Adrenal gland (tissue), 12 donors: ENCODE measurements around the gene MICB. TPM values are rescaled to one million over a fixed set of nuclear protein-coding genes. Genes with fewer than 3 reads are reported as not detected.

ENCODE experiments used
- DNase-seq, 7 donors: peaks; one replicate each; pipeline ENCODE4 v3.0.0-alpha.2; 2019 to 2020
- H3K27ac ChIP-seq, 5 donors: fragments of 200-600 bp; sonication (generic) in 4 of 5; 1 replicate in 3 of 5; 2 replicates in 2 of 5; pipeline versions ENCODE4 v1.5.1 to v1.8.0; 2016 to 2020; ENCODE audit warnings: mild to moderate bottlenecking in 1 of 5
- H3K27me3 ChIP-seq: fragments of 200-600 bp; 2 replicates; pipeline ENCODE4 v1.8.0; 2021
- H3K36me3 ChIP-seq, 2 donors: fragments of 200-600 bp; replicated peaks in 1 of 2; 1 replicate in 1 of 2; 2 replicates in 1 of 2; pipeline versions ENCODE4 v1.5.1 to v1.8.0; 2018 to 2022
- H3K4me1 ChIP-seq, 2 donors: fragments of 200-600 bp; replicated peaks in 1 of 2; 1 replicate in 1 of 2; 2 replicates in 1 of 2; pipeline versions ENCODE4 v1.5.1 to v1.8.0; 2018 to 2021
- H3K4me3 ChIP-seq, 4 donors: fragments of 200-600 bp; sonication (generic) in 3 of 4; one replicate each; pipeline ENCODE4 v1.5.1; 2016 to 2018
- H3K9me3 ChIP-seq, 3 donors: fragments of 200-600 bp; sonication (generic) in 1 of 3; replicated peaks in 1 of 3; 1 replicate in 2 of 3; 2 replicates in 1 of 3; pipeline versions ENCODE4 v1.5.1 to v1.8.0; 2016 to 2021
- POLR2A ChIP-seq, 2 donors: fragments of 450-650 bp; IDR thresholded peaks; one replicate each; pipeline ENCODE4 v1.6.1; 2017; ENCODE audit warnings: antibody characterized with exemption in 2 of 2, mild to moderate bottlenecking in 2 of 2, moderate library complexity in 1 of 2
- WGBS, 4 donors: extraction: QIAGEN DNeasy Blood & Tissue Kit in 2 of 4; methylation state at CpG; one replicate each; pipeline versions ENCODE4 v1.1.5 to v1.1.7; 2013 to 2017; 5-methylcytosine and 5-hydroxymethylcytosine counted together
- intact Hi-C, 2 donors: fragments of 100-400 bp; cut with DNase I; formaldehyde crosslinking; loops; one replicate each; pipeline versions ENCODE4 v1.14.1 to v1.15.0; 2022 to 2023
- polyA plus RNA-seq, 3 donors: library from polyadenylated mRNA; stranded (reverse); fragments of 200-250 nt in 2 of 3; fragments of 350-450 nt in 1 of 3; fragmentation: Illumina TruSeq in 1 of 3; extraction: RNeasy Lipid Tissue Mini Kit (QIAGEN cat#74804) in 1 of 3; gene quantifications; one replicate each; pipeline ENCODE4 v1.2.3, GENCODE V29; 2013 to 2014
- total RNA-seq, 9 donors: library from RNA; depleted of rRNA in 4 of 9; stranded (reverse); fragments of >200 nt in 4 of 9; fragments of 120-200 nt in 1 of 9; fragmentation: NEBNext Ultra II Directional in 1 of 9; extraction: Animal tissue kit (Norgen Biotek cat#: 25700) in 1 of 9; gene quantifications; one replicate each; pipeline versions ENCODE4 v1.1.0 to v1.2.4, GENCODE V29; 2013 to 2023
- TF ChIP-seq, protein P1 (sequence below), 6 experiments: fragments of 450-650 bp in 4 of 6; fragments of 200-600 bp in 2 of 6; sonication (generic) in 1 of 6; IDR thresholded peaks; 1 replicate in 5 of 6; 2 replicates in 1 of 6; pipeline versions ENCODE4 v1.5.1 to v1.8.0; 2016 to 2021; ENCODE audit warnings: antibody characterized with exemption in 6 of 6, mild to moderate bottlenecking in 2 of 6, moderate library complexity in 1 of 6
- donor health status: healthy with polysubstance abuse.
- donor health status: Bipolar disorder and iron deficiency.
- donor health status: DM: yes; HTN: yes; CAD: no.
- donor health status: DM: no; HTN: no; CAD: no.
- donor health status: DM: no; HTN: no; CAD: no.
- donor health status: DM: yes; HTN: yes; CAD: no.

Gene MICB
- total and polyA plus RNA-seq, 12 donors = 0.57 to 3.3 (median 2.9) TPM

DNA sequence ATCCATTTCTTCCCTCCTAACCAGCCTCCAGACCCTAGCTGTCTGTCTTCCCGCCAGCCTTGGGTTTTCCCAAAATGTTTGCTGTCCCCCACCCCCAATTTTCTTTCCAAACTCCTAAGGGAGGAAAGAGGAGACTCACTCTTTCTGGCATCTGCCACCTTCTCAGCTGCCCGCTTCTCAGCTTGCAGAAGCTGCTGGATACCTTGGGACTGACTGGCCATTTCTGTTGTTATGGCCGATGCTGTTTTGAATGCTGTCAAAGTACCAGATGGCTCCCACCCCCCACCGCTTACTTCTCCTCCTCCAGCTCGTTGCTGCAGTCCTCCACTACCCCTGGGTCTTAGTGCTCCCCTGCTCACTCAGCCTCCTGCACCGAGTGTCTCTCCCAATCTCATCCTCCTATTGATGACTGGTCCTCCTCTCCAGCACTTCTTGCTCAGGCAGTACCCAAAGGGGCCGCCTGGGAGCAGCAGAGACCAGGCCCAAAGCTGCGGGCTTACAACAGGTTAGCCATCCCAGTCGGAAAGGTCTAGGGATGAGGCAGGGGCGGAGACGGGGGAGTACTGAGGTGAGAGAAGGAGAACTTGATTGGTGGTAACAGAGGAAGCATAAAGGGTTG lies 48.5 kb downstream of the MICB start, which contains the start of gene ATP6V1G2:
ATP6V1G2 (minus strand) TSS at position 270 of the 619 bp plus-strand sequence; CDS start at position 221, 49 bp downstream.
- Histone ChIP-seq H3K4me3 (peak within 1 kb of the TSS in 2 of 4 donors; percentile 39 to 60), H3K27me3 (no peaks in the 10 kb centered on the region), H3K27ac (peak within 1 kb of the TSS; percentile 53 to 88 (median 77)), H3K36me3 (peaks cover 0 to 6% of the 10 kb centered on the region in 2 donors), H3K9me3 (no peaks in the 10 kb centered on the region), H3K4me1 (peaks cover 14 to 33% of the 10 kb centered on the region in 2 donors)
- DNase-seq = peak; percentile 88 to 97 (median 91)
- WGBS, 4 donors = 6 to 9% (median 8%) methylated on average over 11 of the region's 11 CpGs
- peak in 1 of 2 donors; percentile 22 for TF ChIP-seq POLR2A (IDR thresholded peaks at IDR 0.05)
- TF ChIP-seq, protein P1, sequence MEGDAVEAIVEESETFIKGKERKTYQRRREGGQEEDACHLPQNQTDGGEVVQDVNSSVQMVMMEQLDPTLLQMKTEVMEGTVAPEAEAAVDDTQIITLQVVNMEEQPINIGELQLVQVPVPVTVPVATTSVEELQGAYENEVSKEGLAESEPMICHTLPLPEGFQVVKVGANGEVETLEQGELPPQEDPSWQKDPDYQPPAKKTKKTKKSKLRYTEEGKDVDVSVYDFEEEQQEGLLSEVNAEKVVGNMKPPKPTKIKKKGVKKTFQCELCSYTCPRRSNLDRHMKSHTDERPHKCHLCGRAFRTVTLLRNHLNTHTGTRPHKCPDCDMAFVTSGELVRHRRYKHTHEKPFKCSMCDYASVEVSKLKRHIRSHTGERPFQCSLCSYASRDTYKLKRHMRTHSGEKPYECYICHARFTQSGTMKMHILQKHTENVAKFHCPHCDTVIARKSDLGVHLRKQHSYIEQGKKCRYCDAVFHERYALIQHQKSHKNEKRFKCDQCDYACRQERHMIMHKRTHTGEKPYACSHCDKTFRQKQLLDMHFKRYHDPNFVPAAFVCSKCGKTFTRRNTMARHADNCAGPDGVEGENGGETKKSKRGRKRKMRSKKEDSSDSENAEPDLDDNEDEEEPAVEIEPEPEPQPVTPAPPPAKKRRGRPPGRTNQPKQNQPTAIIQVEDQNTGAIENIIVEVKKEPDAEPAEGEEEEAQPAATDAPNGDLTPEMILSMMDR (IDR thresholded peaks at IDR 0.05) = peak; percentile 93 to 99 (median 98)
- intact Hi-C loops = loop anchor here (2.0 to 5.0 kb wide), 2 partner anchors 51 to 52 kb away; no protein-coding TSS in a partner anchor

- H3K4me3 ChIP-seq = peak within 1 kb of the TSS in 2 of 4 donors; percentile 39 to 60
- H3K27ac ChIP-seq = peak within 1 kb of the TSS; percentile 53 to 88 (median 77)
- peaks cover 0 to 6% of the 10 kb centered on the region in 2 donors for H3K36me3 ChIP-seq
- H3K4me1 ChIP-seq = peaks cover 14 to 33% of the 10 kb centered on the region in 2 donors
- TF ChIP-seq, protein P1 (IDR thresholded peaks at IDR 0.05) = peak in 2 of 6 experiments; percentile 6 to 53
- TF ChIP-seq POLR2A (IDR thresholded peaks at IDR 0.05) = peak; percentile 3 to 24
- H3K9me3 ChIP-seq = no peaks in the 10 kb centered on the region
- DNase-seq = peak; percentile 91 to 98 (median 96)
- intact Hi-C loops = loop anchor here (2.0 to 5.0 kb wide), 2 partner anchors 50 to 52 kb away; no protein-coding TSS in a partner anchor
- 1% methylated on average over 20 to 25 of the region's 25 CpGs for WGBS, 4 donors
- H3K27me3 ChIP-seq = no peaks in the 10 kb centered on the region
Measured at GRCh38 chr6:31546958-31547726, 49.2 kb downstream of the MICB start, which contains the start of gene NFKBIL1. Gene NFKBIL1 (plus strand): TSS chr6:31547608. CDS start chr6:31547695, 87 bp downstream.

DNA sequence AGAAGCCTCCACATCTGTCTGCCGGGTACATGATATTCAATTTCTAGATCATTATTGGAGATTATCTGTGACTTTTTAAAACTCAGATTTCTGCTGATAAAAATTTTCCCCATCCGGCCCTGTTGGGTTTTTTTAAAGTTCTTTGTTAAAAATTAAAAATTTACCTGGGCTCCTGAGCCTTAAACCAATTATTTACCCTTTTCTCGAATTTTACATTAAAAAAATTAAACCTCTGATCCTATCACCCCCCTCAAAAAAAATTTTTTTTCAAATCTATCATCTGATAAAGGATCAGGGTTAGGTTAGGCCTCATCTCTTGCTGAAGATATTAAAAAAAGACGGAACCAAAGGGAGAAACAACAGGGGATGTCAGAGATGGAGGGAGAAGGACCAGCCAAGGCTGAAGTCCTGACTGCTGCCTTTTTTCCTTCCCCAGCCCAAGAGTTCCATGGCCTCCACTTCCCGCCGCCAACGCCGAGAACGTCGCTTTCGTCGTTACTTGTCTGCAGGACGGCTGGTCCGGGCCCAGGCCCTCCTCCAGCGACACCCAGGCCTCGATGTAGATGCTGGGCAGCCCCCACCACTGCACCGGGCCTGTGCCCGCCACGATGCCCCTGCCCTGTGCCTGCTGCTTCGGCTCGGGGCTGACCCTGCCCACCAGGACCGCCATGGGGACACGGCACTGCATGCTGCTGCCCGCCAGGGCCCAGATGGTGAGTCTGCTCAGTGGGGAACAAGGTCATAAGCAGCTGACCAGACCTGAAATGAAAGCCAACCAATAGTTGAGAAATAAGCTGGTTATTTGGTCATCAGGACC lies 50.0 kb downstream of the MICB start:
- peaks cover 9 to 28% of the 10 kb centered on the region in 2 donors for H3K4me1 ChIP-seq
- H3K9me3 ChIP-seq = no peaks in the 10 kb centered on the region
- intact Hi-C loops = loop anchor here (2.0 to 5.0 kb wide), 2 partner anchors 49 to 51 kb away; no protein-coding TSS in a partner anchor
- H3K27me3 ChIP-seq = no peaks in the 10 kb centered on the region
- TF ChIP-seq, protein P1 (IDR thresholded peaks at IDR 0.05) = no peak
- TF ChIP-seq POLR2A (IDR thresholded peaks at IDR 0.05) = no peak
- peak overlapping the region in 2 of 4 donors; percentile 39 to 60 for H3K4me3 ChIP-seq
- peak in 1 of 7 donors; percentile 40 for DNase-seq
- 72 to 77% (median 76%) methylated on average over 20 to 24 of the region's 24 CpGs for WGBS, 4 donors
- peak overlapping the region; percentile 53 to 88 (median 77) for H3K27ac ChIP-seq
- H3K36me3 ChIP-seq = peaks cover 0 to 6% of the 10 kb centered on the region in 2 donors
